ENCODE measurements around the gene WDR18. TPM values are rescaled to one million over a fixed set of nuclear protein-coding genes. Genes with fewer than 3 reads are reported as not detected.

Gene WDR18
- total RNA-seq, 1 donor from 2014 or later, result 79.8 TPM

- peak in 1 of 2 donors; percentile 63 for DNase-seq (ENCODE audit: low read depth in 2 of 2)
Measured at GRCh38 chr19:991174-991931, 7.2 kb downstream of the WDR18 start.

- no peak for DNase-seq (ENCODE audit: low read depth in 2 of 2)
Measured at GRCh38 chr19:991932-992669, 8.0 kb downstream of the WDR18 start.

- DNase-seq (ENCODE audit: low read depth in 2 of 2), result no peak
Measured at GRCh38 chr19:992670-993055, 8.5 kb downstream of the WDR18 start.

- DNase-seq (ENCODE audit: low read depth in 2 of 2), result no peak
Measured at GRCh38 chr19:993361-993830, 9.3 kb downstream of the WDR18 start.

GRCh38 chr19:993831-994393, 9.8 kb downstream of the WDR18 start:
- no peak for DNase-seq (ENCODE audit: low read depth in 2 of 2)

GRCh38 chr19:994516-994915, 10.4 kb downstream of the WDR18 start:
- no peak for DNase-seq (ENCODE audit: low read depth in 2 of 2)

GRCh38 chr19:995051-995827, 11.1 kb downstream of the WDR18 start:
- DNase-seq (ENCODE audit: low read depth in 2 of 2), result no peak

GRCh38 chr19:996051-996838, 12.1 kb downstream of the WDR18 start:
- DNase-seq (ENCODE audit: low read depth in 2 of 2), result peak in 1 of 2 donors; percentile 48

- no peak for DNase-seq (ENCODE audit: low read depth in 2 of 2)
Measured at GRCh38 chr19:998064-998463, 13.9 kb downstream of the WDR18 start.

GRCh38 chr19:999379-999719, 15.2 kb downstream of the WDR18 start:
- DNase-seq (ENCODE audit: low read depth in 2 of 2), result no peak

- peak in 1 of 2 donors; percentile 60 for DNase-seq (ENCODE audit: low read depth in 2 of 2)
Measured at GRCh38 chr19:1000095-1000494, 15.9 kb downstream of the WDR18 start, which contains the start of gene GRIN3B. Gene GRIN3B (plus strand): TSS chr19:1000419. CDS start chr19:1000438, 19 bp downstream.

- no peak for DNase-seq (ENCODE audit: low read depth in 2 of 2)
Measured at GRCh38 chr19:1000591-1001537, 16.7 kb downstream of the WDR18 start.

GRCh38 chr19:1001538-1002166, 17.5 kb downstream of the WDR18 start:
- peak in 1 of 2 donors; percentile 35 for DNase-seq (ENCODE audit: low read depth in 2 of 2)

- DNase-seq (ENCODE audit: low read depth in 2 of 2), result no peak
Measured at GRCh38 chr19:1002600-1002999, 18.5 kb downstream of the WDR18 start.

- no peak for DNase-seq (ENCODE audit: low read depth in 2 of 2)
Measured at GRCh38 chr19:1003283-1003682, 19.1 kb downstream of the WDR18 start.

GRCh38 chr19:1004204-1004802, 20.2 kb downstream of the WDR18 start:
- no peak for DNase-seq (ENCODE audit: low read depth in 2 of 2)

- DNase-seq (ENCODE audit: low read depth in 2 of 2), result no peak
Measured at GRCh38 chr19:1004803-1005664, 20.9 kb downstream of the WDR18 start.
